Lung (tissue), 16 donors: ENCODE data around the gene TREM1. TPM values are rescaled to one million over a fixed set of nuclear protein-coding genes. Genes with fewer than 3 reads are reported as not detected.

Experiments
- ATAC-seq: fragments of 200-7000 bp; cut with Tn5 transposase; one replicate; pipeline ENCODE4 v1.9.1; 2020; ENCODE audit warnings: moderate number of reproducible peaks; ENCODE audit not compliant: insufficient read depth, low FRiP score
- DNase-seq, 3 donors: peaks; one replicate each; pipeline ENCODE4 v3.0.0-alpha.2; 2013 to 2017
- H3K27ac ChIP-seq, 2 donors: one replicate each; pipeline ENCODE4 v1.5.1; 2013; ENCODE audit warnings: mild to moderate bottlenecking in 2 of 2, moderate library complexity in 2 of 2, control low read depth in 1 of 2, inconsistent platforms in 1 of 2, low read depth in 1 of 2, low read length in 1 of 2
- H3K27me3 ChIP-seq, 3 donors: one replicate each; pipeline ENCODE4 v1.5.1; 2013; ENCODE audit warnings: low read length in 2 of 3; ENCODE audit not compliant: control insufficient read depth in 3 of 3, insufficient read depth in 3 of 3
- H3K36me3 ChIP-seq, 4 donors: one replicate each; pipeline ENCODE4 v1.5.1; 2013; ENCODE audit warnings: low read length in 4 of 4, mild to moderate bottlenecking in 1 of 4, moderate library complexity in 1 of 4; ENCODE audit not compliant: control insufficient read depth in 4 of 4, insufficient read depth in 4 of 4
- H3K4me1 ChIP-seq, 5 donors: one replicate each; pipeline ENCODE4 v1.5.1; 2013; ENCODE audit warnings: low read length in 5 of 5, mild to moderate bottlenecking in 2 of 5, moderate library complexity in 1 of 5; ENCODE audit not compliant: control insufficient read depth in 5 of 5, insufficient read depth in 5 of 5
- H3K4me3 ChIP-seq: one replicate; pipeline ENCODE4 v1.5.1; 2013; ENCODE audit warnings: mild to moderate bottlenecking, control low read depth, moderate library complexity
- H3K9ac ChIP-seq, 2 donors: one replicate each; pipeline ENCODE4 v1.5.1; 2013; ENCODE audit warnings: low read length in 2 of 2, control low read depth in 1 of 2; ENCODE audit not compliant: insufficient read depth in 1 of 2
- H3K9me3 ChIP-seq, 4 donors: one replicate each; pipeline ENCODE4 v1.5.1; 2013; ENCODE audit warnings: low read length in 3 of 4, mild to moderate bottlenecking in 1 of 4, moderate library complexity in 1 of 4; ENCODE audit not compliant: control insufficient read depth in 4 of 4, insufficient read depth in 3 of 4
- WGBS, 2 donors: extraction: QIAGEN DNeasy Blood & Tissue Kit; methylation state at CpG; one replicate each; pipeline ENCODE4 v1.1.7; 2013; 5-methylcytosine and 5-hydroxymethylcytosine counted together
- long read RNA-seq, 5 donors: transcript quantifications; one replicate each; lab custom pipeline, GENCODE V29; 2026
- polyA plus RNA-seq, 2 donors: library from polyadenylated mRNA; stranded (reverse); fragments of 200-250 nt; gene quantifications; one replicate each; pipeline ENCODE4 v1.2.1, GENCODE V29; 2013
- total RNA-seq, 2 donors: library from RNA; depleted of rRNA in 1 of 2; stranded (reverse); fragments of >200 nt in 1 of 2; gene quantifications; one replicate each; pipeline ENCODE4 v1.2.1, GENCODE V29; 2014 to 2021
- TF ChIP-seq, protein P1 (sequence below): IDR thresholded peaks from 2 replicates; pipeline ENCODE4 v1.5.1; 2012; ENCODE audit warnings: mild to moderate bottlenecking; ENCODE audit errors: control extremely low read depth, extremely low read depth
- donor health status: control.
- donor health status: control.
- donor health status: Bipolar disorder and iron deficiency.
- donor health status: healthy.
- donor health status: DM: yes; HTN: yes; CAD: no.

The TREM1 gene
- total RNA-seq = 100 to 1,000 TPM in 1 of 2 donors, 10 to 100 TPM in 1; 17.4 to 110 TPM
- polyA plus RNA-seq = 100 to 1,000 TPM in 1 of 2 donors, 10 to 100 TPM in 1; 54.7 to 112 TPM
- long read RNA-seq, donor 1 = 0 reads
- long read RNA-seq, donor 2 = 0 reads
- long read RNA-seq, donor 3, partial matches to known transcripts = 0 of 2 reads
- long read RNA-seq, donor 3, other reads (novel, unspliced or antisense) = 0 of 2 reads
- long read RNA-seq, donor 4 = 0 reads
- long read RNA-seq, donor 5, partial matches to known transcripts = 0 of 2 reads
- long read RNA-seq, donor 5, other reads (novel, unspliced or antisense) = 0 of 2 reads

DNA sequence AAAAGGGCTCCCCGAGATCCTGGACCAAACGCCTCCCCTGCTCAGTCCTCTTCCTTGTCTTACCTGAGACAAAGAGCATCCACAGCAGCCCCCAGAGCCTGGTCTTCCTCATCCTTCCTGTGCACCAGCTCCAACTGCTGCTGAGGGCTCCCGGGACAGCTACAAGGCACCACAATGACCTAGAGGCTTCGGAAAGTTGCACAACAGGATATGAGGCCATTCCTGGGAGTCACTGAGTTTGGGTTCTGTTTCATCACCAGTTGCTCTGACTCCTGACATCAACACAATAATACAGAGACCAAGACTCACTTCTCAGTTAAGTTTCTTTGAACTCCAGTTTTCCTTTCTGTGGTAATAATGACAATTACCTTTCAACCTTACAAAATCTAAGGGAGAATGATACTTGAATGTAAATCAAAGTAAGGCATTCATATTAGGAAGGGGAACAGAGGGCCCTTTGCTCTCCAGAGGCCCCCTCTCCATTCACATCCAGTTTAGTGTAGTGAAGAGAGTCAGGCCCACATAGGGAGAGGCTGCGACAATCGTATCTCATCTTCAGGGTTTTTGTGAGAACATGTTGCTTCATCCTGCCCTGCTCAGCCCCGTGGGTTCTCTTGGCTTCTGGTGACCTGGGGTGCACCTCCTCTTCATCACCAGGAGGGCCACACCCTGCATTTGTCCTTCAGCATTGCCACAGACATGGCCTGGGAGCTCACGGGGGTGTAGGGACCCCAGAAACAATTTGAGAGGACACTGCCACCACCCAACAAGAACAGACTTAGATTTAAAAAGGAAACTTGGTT is at the start of gene TREM1:
Gene TREM1 (minus strand): TSS at position 139 of the 803 bp plus-strand sequence. CDS start 27 bp downstream, at position 112.
- TF ChIP-seq, protein P1, sequence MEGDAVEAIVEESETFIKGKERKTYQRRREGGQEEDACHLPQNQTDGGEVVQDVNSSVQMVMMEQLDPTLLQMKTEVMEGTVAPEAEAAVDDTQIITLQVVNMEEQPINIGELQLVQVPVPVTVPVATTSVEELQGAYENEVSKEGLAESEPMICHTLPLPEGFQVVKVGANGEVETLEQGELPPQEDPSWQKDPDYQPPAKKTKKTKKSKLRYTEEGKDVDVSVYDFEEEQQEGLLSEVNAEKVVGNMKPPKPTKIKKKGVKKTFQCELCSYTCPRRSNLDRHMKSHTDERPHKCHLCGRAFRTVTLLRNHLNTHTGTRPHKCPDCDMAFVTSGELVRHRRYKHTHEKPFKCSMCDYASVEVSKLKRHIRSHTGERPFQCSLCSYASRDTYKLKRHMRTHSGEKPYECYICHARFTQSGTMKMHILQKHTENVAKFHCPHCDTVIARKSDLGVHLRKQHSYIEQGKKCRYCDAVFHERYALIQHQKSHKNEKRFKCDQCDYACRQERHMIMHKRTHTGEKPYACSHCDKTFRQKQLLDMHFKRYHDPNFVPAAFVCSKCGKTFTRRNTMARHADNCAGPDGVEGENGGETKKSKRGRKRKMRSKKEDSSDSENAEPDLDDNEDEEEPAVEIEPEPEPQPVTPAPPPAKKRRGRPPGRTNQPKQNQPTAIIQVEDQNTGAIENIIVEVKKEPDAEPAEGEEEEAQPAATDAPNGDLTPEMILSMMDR = no peak
- no peaks in the 10 kb centered on the region for H3K36me3 ChIP-seq
- H3K4me3 ChIP-seq = no peak within 1 kb of the TSS
- peaks cover 0 to 2% (median 0%) of the 10 kb centered on the region in 3 donors for H3K27me3 ChIP-seq
- H3K9me3 ChIP-seq = no peaks in the 10 kb centered on the region
- peaks cover 0 to 8% (median 2%) of the 10 kb centered on the region in 5 donors for H3K4me1 ChIP-seq
- WGBS, 2 donors = 46 to 51% methylated on average over 8 of the region's 8 CpGs
- H3K9ac ChIP-seq = no peak within 1 kb of the TSS
- ATAC-seq = peak; percentile 64
- H3K27ac ChIP-seq = peak within 1 kb of the TSS in 1 of 2 donors; percentile 76
- peak; percentile 37 to 68 (median 54) for DNase-seq

DNA sequence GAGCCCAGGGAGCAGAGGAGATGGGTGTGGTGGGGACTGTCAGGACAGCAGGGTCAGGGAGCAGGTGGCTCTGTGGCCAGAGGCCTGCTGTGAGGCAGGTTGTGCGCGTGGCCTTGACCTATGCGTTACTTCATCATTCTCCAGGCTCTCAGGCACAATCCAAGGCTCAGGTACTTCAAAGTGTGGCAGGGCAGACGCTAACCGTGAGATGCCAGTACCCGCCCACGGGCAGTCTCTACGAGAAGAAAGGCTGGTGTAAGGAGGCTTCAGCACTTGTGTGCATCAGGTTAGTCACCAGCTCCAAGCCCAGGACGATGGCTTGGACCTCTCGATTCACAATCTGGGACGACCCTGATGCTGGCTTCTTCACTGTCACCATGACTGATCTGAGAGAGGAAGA is 49.5 kb upstream of the TREM1 start:
- Histone ChIP-seq H3K27me3 (no peaks in the 10 kb centered on the region), H3K9me3 (no peaks in the 10 kb centered on the region), H3K4me3 (no peak overlapping the region), H3K9ac (no peak overlapping the region), H3K27ac (no peak overlapping the region), H3K4me1 (no peaks in the 10 kb centered on the region), H3K36me3 (no peaks in the 10 kb centered on the region)
- ATAC-seq (no peak), DNase-seq (no peak)
- WGBS, 2 donors = 88 to 93% methylated on average over 11 of the region's 11 CpGs
- TF ChIP-seq, protein P1 = no peak

DNA sequence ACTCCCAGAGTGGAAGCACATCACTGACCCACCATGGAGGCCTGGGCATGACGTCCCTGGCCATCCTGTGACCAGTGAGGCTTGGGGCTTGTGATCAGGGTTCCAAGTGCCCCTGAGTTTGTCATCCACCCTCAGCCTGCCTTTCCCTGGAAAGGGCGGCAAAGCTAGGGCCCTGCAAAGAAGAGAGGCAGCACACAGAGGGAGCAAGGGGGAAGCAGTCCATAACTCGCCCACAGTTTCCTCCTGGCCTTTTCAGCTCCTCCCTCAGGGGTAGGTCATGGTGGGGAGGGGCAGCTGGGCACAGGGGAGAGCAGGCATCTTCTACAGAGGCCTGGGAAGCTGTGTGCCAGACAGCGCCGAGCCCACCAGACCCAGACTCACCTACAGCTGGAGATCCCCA is 48.8 kb upstream of the TREM1 start, which contains the start of gene NCR2:
Gene NCR2 (plus strand): TSS at position 313 of the 400 bp plus-strand sequence. CDS start 269 bp downstream, outside the sequence.
- ATAC-seq (no peak), DNase-seq (no peak)
- Histone ChIP-seq H3K4me3 (no peak within 1 kb of the TSS), H3K36me3 (no peaks in the 10 kb centered on the region), H3K27ac (no peak within 1 kb of the TSS), H3K9ac (no peak within 1 kb of the TSS), H3K27me3 (no peaks in the 10 kb centered on the region), H3K9me3 (no peaks in the 10 kb centered on the region), H3K4me1 (no peaks in the 10 kb centered on the region)
- TF ChIP-seq, protein P1 = no peak
- 80 to 88% methylated on average over 5 of the region's 5 CpGs for WGBS, 2 donors
